OCI-LY1 (cell line): Measurements from ENCODE around the gene AP1M1.

ENCODE experiments used
- EZH2 ChIP-seq: fragments of 200-600 bp; sonication (generic), shearing (Covaris generic); IDR thresholded peaks from 2 replicates; pipeline ENCODE4 v1.8.0; 2017; ENCODE audit warnings: borderline replicate concordance, mixed run types, mild to moderate bottlenecking, antibody characterized with exemption, low read length, moderate library complexity, mixed read lengths
- TF ChIP-seq, protein P1 (sequence below): fragments of 200-600 bp; sonication (generic), shearing (Covaris generic); IDR thresholded peaks from 2 replicates; pipeline ENCODE4 v1.5.1; 2017; ENCODE audit warnings: mild to moderate bottlenecking, antibody characterized with exemption, low read length, moderate library complexity, mixed read lengths

DNA sequence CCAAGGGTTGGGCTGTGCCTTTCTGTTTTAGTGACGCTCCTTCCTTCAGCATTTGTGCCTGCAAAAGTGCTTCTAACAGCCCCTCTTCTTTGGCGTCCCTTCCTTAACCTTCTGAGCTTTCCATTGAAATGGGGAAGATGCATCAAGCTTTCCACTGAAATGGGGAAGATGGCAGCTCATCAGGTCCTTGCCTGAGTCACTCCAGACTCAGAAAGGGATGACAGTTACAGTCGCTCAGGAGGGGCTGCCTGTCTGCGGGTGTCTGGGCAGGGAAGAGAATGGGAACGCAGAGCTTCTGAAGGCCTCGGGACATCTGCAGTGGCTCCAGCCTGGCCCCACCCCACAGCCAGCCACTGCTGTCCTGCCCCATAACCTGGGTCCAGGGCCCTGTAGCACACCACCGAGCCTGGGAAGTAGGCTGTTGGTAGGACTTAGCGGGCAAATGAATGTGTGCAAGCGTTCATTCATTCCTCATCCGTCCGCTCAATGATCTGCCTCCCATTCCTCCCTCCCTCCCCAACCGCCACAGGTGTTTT is 9.8 kb downstream of the AP1M1 start:
- TF ChIP-seq, protein P1, sequence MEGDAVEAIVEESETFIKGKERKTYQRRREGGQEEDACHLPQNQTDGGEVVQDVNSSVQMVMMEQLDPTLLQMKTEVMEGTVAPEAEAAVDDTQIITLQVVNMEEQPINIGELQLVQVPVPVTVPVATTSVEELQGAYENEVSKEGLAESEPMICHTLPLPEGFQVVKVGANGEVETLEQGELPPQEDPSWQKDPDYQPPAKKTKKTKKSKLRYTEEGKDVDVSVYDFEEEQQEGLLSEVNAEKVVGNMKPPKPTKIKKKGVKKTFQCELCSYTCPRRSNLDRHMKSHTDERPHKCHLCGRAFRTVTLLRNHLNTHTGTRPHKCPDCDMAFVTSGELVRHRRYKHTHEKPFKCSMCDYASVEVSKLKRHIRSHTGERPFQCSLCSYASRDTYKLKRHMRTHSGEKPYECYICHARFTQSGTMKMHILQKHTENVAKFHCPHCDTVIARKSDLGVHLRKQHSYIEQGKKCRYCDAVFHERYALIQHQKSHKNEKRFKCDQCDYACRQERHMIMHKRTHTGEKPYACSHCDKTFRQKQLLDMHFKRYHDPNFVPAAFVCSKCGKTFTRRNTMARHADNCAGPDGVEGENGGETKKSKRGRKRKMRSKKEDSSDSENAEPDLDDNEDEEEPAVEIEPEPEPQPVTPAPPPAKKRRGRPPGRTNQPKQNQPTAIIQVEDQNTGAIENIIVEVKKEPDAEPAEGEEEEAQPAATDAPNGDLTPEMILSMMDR = no peak
- no peak for TF ChIP-seq EZH2
